AG09309 (cell line): ENCODE results near the gene UBA1.

Source experiments
- DNase-seq: peaks from one replicate; pipeline ENCODE4 v3.0.0-alpha.2; 2010; ENCODE audit warnings: low read depth
- H3K4me3 ChIP-seq: 2 replicates; pipeline ENCODE4 v1.5.1; 2011; ENCODE audit warnings: mild to moderate bottlenecking, low read depth, low read length, moderate library complexity; ENCODE audit not compliant: control insufficient read depth
- TF ChIP-seq, protein P1 (sequence below): IDR thresholded peaks from 2 replicates; pipeline ENCODE4 v1.5.1; 2011; ENCODE audit warnings: mild to moderate bottlenecking, low read depth, low read length, inconsistent platforms; ENCODE audit not compliant: insufficient read depth, control insufficient read depth; ENCODE audit errors: missing control alignments

UBA1 gene

DNA sequence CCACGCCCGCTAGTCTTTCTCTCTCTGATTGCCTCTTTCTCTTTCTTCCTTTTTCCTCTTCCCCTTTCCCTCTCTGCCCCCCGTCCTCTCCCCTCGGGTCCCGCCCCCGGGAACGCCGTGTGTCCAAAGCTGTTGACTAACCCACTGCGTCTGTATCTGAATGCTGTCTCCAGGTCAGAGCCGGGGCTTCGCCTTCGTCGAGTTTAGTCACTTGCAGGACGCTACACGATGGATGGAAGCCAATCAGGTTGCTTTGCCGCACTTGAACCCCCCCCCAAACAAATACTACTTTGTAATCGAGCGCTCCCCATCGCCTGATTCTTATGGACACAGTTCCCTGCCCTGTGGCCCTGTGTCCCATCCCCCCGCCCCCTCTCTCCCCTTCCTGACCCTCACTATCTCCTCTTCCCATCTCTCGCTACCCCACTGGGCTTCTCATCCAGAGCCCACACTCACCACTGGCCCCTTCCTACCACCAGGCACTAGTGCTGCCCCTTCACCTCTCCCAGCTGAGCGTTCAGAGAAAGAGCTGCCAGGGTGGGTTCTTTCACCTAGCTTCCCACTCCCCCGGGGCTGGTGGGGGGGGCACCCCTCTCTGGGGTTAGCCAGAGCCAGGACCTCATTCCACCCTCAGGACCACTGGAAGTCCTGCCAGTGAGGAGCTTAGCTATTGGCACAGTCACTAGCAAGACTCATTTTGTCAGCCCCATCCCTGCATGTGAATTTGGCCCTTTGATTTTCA, 18.6 kb upstream of the UBA1 start:
- DNase-seq: no peak
- TF ChIP-seq, protein P1, sequence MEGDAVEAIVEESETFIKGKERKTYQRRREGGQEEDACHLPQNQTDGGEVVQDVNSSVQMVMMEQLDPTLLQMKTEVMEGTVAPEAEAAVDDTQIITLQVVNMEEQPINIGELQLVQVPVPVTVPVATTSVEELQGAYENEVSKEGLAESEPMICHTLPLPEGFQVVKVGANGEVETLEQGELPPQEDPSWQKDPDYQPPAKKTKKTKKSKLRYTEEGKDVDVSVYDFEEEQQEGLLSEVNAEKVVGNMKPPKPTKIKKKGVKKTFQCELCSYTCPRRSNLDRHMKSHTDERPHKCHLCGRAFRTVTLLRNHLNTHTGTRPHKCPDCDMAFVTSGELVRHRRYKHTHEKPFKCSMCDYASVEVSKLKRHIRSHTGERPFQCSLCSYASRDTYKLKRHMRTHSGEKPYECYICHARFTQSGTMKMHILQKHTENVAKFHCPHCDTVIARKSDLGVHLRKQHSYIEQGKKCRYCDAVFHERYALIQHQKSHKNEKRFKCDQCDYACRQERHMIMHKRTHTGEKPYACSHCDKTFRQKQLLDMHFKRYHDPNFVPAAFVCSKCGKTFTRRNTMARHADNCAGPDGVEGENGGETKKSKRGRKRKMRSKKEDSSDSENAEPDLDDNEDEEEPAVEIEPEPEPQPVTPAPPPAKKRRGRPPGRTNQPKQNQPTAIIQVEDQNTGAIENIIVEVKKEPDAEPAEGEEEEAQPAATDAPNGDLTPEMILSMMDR: no peak
- no peak overlapping the region for H3K4me3 ChIP-seq

DNA sequence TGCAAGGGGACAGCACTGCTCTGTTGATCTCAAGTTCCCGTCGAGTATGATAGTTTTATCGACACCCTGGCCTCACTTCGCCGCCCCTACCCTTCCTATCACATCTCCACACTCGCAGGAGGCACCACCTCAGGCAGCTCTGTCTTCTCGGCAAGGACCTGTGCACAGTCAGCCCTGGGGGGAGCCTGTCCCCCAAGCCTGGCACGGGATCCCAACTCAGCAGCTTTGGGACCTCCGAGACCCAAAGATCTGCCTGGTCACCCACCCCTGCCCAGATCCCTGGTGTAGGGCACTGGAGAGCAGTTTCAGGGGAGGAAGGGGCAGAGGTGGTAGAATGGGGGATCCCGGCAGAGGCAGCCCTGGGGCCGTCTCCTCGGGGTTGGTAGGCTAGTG, 18.0 kb upstream of the UBA1 start:
- TF ChIP-seq, protein P1: no peak
- no peak overlapping the region for H3K4me3 ChIP-seq
- DNase-seq: no peak

DNA sequence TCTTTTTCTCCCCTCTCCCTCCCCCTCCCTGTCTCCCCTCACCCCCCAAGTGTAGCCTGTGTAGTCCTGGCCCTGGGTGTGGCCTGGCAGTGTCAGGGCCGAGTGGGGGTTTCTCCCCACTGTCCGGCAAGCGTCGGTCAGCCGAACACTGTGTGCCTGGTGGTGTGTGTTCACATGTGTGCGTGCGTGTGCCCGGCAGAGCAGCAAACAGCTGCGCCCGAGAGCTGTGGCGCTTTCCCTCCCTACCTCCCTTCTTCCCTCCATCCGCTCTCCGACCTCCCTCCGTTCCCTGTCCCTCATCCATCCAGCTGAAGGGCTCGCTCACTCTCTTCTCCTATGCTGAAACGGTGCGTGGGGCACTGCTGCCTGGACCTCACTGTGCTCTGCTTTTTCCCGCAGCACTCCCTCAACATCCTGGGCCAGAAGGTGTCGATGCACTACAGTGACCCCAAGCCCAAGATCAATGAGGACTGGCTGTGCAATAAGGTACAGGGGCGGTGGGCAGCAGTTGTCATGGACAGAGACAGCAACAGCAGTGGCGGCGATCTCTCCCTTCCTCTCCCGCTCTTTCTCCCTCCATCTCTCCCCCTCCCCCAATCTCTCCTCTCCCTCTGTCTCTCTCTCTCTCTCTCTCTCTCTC, 17.4 kb upstream of the UBA1 start:
- H3K4me3 ChIP-seq: no peak overlapping the region
- TF ChIP-seq, protein P1: no peak
- DNase-seq: no peak

DNA sequence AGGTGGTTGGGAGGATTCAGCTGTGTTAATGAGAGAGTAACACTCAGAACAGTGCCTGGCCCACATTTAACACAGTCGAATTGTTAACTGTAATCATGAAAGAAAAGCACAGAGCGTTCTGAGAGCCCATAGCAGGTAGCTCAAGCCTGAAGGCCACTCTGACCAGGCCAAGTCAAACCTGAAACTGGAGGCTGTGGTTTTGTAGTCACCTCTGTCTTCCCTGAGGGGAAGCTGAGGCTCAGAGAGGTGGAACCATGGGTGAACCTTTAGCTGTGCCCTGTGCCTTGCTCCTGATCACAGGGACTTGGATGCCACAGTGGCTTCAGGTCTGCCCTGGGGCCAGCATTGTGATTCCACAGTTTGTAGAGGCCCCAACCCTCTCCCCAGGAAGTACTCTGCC, 16.6 kb upstream of the UBA1 start:
- DNase-seq: no peak
- TF ChIP-seq, protein P1: no peak
- H3K4me3 ChIP-seq: no peak overlapping the region

DNA sequence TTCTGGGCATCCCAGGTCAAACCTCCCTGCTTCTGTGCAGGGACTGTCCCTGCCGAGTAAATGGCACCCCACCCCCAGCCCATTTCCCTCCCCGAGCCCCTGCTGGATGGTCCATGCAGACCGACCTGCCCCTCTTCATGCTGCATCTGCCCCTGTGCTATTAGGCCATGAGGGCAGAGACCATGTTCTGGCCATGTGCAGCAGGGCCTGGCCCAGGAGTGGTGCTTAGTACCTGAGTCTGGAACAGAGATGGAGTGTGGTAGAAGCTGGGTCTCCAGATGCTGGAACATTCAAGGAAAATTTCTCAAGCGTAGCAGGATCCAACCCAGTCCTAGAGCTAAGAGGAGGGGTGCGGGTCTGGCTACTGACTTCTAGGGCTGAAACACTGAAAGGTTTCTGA, 15.3 kb upstream of the UBA1 start:
- TF ChIP-seq, protein P1: no peak
- DNase-seq: no peak
- no peak overlapping the region for H3K4me3 ChIP-seq

DNA sequence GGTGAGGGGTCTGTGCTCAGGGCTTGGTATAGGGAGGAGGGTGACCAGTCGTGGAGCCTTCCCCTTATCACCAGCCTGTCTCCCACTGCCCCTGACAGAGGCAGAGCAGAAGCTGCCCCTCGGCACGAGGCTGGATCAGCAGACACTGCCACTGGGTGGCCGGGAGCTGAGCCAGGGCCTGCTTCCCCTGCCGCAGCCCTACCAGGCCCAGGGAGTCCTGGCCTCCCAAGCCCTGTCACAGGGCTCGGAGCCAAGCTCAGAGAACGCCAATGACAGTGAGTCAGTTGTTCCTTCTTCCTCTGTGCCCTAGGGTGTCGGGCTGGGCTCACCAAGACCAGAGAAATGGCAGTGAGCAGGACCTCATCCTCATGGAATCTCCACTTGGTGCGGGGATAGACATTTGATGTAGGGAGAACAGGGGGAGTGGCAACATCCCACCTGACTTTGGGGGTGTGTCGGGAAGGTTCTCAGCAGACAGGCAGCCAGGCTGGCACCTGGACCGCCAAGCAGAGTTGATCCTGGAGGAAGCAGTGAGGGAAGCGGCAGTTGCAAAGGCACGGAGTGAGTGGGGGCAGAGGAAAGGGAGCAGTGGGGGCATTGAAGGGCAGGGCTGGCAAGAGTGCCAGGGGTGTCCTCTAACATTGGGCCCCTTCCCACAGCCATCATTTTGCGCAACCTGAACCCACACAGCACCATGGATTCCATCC, 14.3 kb upstream of the UBA1 start:
- DNase-seq: no peak

More for the DNA sequence above, 14.3 kb upstream of the UBA1 start:
- no peak overlapping the region for H3K4me3 ChIP-seq
- TF ChIP-seq, protein P1: no peak
